GM20000 (cell line): ENCODE measurements around the gene CDH22.

Experiments
- DNase-seq: peaks from one replicate; pipeline ENCODE4 v3.0.0; 2012; ENCODE audit warnings: low spot score
- CTCF ChIP-seq: IDR thresholded peaks from 2 replicates; pipeline ENCODE4 v1.5.1; 2012; ENCODE audit warnings: mild to moderate bottlenecking, control low read depth; ENCODE audit errors: extremely low read depth, missing control alignments

CDH22 gene

GRCh38 chr20:46129955-46130481, 178.3 kb downstream of the CDH22 start:
- no peak for DNase-seq
- TF ChIP-seq CTCF = no peak

- TF ChIP-seq CTCF = peak; percentile 38
- DNase-seq = no peak
Measured at GRCh38 chr20:46128310-46129151, 179.8 kb downstream of the CDH22 start.

DNA sequence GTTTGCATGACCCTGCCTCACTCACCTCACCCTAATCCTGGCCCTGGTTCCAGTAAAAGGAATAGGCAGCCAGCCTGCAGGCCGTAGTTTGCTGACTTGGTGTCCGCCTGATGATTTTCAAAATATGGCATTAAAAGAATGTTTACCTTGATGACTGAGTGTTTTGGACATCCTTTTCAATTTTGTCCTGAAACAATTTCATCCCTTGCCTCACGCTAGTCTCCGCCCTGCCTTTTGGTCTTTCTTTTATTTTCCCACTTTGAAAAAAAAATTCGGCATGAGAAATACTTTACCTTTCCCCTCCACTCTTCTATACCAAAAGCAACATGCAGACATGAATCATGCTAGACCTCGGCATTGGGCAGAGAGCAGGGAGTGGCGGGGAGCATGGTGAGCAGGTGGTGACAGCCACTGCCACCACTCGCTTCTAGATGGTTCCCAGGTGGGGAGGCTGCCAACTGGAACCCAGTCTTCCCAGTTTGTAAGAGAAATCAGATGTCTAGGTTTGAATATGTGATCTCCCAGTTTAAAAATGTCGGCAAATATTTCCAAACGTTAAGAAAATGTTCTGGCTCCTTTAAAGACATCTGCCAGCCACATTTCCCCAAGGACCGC, 180.8 kb downstream of the CDH22 start:
- DNase-seq = no peak
- TF ChIP-seq CTCF = no peak

- TF ChIP-seq CTCF = no peak
- DNase-seq = no peak
Measured at GRCh38 chr20:46126440-46127056, 181.8 kb downstream of the CDH22 start.
